HG02870 (cell line): Measurements from ENCODE around the gene CPEB4.
A peak's percentile ranks its signal among the peaks of the same experiment; 100 is the strongest.

ENCODE experiments used
- ATAC-seq: cut with Tn5 transposase; IDR thresholded peaks from one replicate; pipeline ENCODE4 v1.9.1; 2021; ENCODE audit warnings: mild to moderate bottlenecking, moderate library complexity; ENCODE audit not compliant: unreplicated experiment

CPEB4 gene

GRCh38 chr5:173883347-173883924 lies 4.7 kb upstream of the CPEB4 start:
- ATAC-seq: no peak

GRCh38 chr5:173884402-173885053 lies 3.6 kb upstream of the CPEB4 start:
- ATAC-seq: no peak

GRCh38 chr5:173885054-173885443 lies 3.1 kb upstream of the CPEB4 start:
- ATAC-seq: no peak

GRCh38 chr5:173885475-173886010 lies 2.6 kb upstream of the CPEB4 start:
- no peak for ATAC-seq

- no peak for ATAC-seq
Observed at GRCh38 chr5:173886150-173886549, 2.0 kb upstream of the CPEB4 start.

GRCh38 chr5:173888473-173889131 lies 453 bp downstream of the CPEB4 start:
- no peak for ATAC-seq

GRCh38 chr5:173890195-173890991 lies 2.2 kb downstream of the CPEB4 start:
- no peak for ATAC-seq

GRCh38 chr5:173891308-173892116 lies 3.4 kb downstream of the CPEB4 start:
- no peak for ATAC-seq

- no peak for ATAC-seq
Observed at GRCh38 chr5:173893192-173893561, 5.0 kb downstream of the CPEB4 start.

GRCh38 chr5:173895401-173896165 lies 7.4 kb downstream of the CPEB4 start:
- no peak for ATAC-seq

- ATAC-seq: no peak
Observed at GRCh38 chr5:173896631-173897030, 8.5 kb downstream of the CPEB4 start.

- ATAC-seq: no peak
Observed at GRCh38 chr5:173901705-173902104, 13.6 kb downstream of the CPEB4 start.

GRCh38 chr5:173902334-173902733 lies 14.2 kb downstream of the CPEB4 start:
- no peak for ATAC-seq

GRCh38 chr5:173902743-173903142 lies 14.6 kb downstream of the CPEB4 start:
- ATAC-seq: no peak

GRCh38 chr5:173903396-173904140 lies 15.4 kb downstream of the CPEB4 start:
- peak; percentile 51 for ATAC-seq

- no peak for ATAC-seq
Observed at GRCh38 chr5:173904151-173904550, 16.0 kb downstream of the CPEB4 start.

- ATAC-seq: no peak
Observed at GRCh38 chr5:173907284-173907683, 19.1 kb downstream of the CPEB4 start.

GRCh38 chr5:173907686-173908371 lies 19.7 kb downstream of the CPEB4 start:
- ATAC-seq: no peak

- no peak for ATAC-seq
Observed at GRCh38 chr5:173909199-173909598, 21.1 kb downstream of the CPEB4 start.
